AG10803 (cell line): ENCODE data around the gene CDKAL1.

Experiments
- DNase-seq: peaks from one replicate; pipeline ENCODE4 v3.0.0; 2010; ENCODE audit warnings: low read depth
- H3K4me3 ChIP-seq: 2 replicates; pipeline ENCODE4 v1.5.1; 2011; ENCODE audit warnings: mild to moderate bottlenecking, low read length, control low read depth
- TF ChIP-seq, protein P1 (sequence below): conservative IDR thresholded peaks from 2 replicates; pipeline ENCODE4 v1.5.1; 2011; ENCODE audit warnings: mild to moderate bottlenecking, low read length, control low read depth, inconsistent platforms

The CDKAL1 gene

DNA sequence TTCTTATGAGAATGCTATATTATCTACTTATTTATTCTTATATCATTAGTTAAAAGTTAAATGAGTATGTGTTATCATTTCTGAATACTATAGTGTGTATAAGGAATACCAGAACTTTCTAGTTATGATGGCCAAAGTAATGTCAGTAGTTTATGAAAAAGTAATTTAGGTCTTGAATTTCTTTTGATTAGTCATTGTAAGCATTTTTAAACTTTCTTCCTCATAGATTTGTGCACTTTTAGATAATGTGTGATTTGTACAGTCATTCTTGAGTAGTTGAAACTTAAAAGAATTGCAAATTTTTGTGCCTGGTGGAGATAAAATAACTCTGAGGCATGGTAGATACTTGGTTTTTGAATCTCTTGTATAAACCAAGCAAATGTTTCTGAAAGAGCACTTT lies 311.3 kb downstream of the CDKAL1 start:
- TF ChIP-seq, protein P1, sequence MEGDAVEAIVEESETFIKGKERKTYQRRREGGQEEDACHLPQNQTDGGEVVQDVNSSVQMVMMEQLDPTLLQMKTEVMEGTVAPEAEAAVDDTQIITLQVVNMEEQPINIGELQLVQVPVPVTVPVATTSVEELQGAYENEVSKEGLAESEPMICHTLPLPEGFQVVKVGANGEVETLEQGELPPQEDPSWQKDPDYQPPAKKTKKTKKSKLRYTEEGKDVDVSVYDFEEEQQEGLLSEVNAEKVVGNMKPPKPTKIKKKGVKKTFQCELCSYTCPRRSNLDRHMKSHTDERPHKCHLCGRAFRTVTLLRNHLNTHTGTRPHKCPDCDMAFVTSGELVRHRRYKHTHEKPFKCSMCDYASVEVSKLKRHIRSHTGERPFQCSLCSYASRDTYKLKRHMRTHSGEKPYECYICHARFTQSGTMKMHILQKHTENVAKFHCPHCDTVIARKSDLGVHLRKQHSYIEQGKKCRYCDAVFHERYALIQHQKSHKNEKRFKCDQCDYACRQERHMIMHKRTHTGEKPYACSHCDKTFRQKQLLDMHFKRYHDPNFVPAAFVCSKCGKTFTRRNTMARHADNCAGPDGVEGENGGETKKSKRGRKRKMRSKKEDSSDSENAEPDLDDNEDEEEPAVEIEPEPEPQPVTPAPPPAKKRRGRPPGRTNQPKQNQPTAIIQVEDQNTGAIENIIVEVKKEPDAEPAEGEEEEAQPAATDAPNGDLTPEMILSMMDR: no peak
- DNase-seq: no peak
- no peak overlapping the region for H3K4me3 ChIP-seq

DNA sequence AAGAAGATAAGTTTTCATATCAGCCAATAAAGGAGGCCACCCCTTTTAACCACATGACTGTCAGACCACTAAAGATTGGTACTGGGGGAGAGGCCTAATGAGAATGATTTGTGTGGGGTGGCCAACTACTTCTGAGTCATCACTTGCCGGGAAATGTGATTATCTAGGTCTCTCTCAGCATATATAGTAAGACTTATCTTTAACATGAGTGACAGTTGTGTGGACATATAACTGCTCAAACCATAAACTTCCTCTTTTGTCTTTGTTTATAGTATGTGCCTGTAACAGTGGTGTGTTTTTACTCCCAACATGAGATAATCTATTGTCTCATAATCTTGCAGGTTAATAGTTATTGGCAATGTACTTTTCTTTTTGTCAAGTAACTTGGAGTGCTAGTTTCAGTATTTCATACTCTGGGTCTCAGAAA lies 312.4 kb downstream of the CDKAL1 start:
- H3K4me3 ChIP-seq: no peak overlapping the region
- TF ChIP-seq, protein P1: no peak
- DNase-seq: no peak

DNA sequence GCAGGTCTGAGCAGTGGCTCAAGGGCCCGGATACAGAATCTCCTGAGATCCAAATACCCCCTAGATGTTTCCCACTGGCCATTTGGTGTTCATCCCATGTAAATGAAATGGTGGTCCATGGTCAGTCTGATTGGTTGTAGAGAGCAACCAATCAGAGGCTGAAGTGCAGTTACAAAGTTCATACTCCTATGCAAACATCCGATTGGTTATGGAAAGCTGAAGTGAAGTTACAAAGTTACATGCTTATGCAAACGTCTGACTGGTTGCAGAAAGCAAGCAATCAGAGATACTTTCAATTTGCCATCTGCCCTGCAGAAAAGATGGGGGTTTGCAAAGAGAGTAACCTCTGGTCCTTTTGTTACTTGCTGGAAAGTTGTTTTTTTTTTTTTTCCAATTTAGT lies 313.6 kb downstream of the CDKAL1 start:
- H3K4me3 ChIP-seq: no peak overlapping the region
- DNase-seq: no peak
- TF ChIP-seq, protein P1: no peak

DNA sequence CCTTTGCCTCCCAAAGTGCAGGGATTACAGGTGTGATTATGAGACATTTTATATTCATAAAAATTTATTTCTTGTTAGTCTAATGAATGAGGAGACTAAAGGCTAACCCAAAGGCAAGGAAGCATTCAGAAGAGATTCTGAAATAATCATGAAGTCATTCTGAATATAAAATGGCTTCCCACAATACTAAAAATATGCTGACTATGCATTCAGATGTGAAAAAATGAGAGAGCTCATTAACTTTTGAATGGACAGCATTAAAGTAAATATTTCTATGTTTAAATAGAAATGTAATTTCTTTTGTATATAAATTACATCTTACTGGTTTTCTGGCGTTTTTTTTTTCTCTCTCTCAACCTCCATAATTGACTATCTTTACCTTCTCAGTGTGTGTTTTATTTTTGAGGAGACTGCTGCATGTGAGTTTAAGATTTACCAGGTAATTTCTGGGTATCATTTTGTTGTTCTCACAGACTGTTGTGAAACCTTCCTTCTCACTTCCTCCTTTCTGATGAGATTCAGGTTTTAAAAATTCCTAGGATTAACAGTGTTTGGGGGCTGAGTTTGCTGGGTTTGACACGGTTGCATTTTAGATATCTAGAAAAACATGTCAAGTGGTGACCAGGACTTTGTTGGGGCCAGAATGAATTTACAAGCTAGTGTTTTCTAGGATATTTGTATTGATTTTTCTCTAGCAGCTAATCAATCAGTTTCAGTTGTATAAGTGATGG lies 316.6 kb downstream of the CDKAL1 start:
- TF ChIP-seq, protein P1: no peak
- no peak for DNase-seq
- no peak overlapping the region for H3K4me3 ChIP-seq

DNA sequence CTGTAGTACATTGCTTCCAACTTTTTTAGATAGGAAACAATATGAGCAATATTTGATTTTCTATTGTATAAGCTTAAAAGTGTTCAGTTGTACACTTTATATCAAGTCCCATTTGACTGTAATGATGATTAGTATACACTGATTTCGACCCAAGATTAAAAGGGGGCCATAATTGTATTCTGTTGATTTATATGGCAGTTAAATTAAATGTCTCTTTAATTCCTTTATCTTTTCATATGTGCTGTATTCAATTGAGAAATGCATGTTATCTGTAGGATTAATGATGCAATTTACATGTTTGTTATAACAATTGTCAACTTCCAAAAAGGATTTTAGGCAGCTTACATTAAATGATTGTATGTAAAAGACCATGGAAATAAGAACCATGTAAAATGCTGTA lies 317.5 kb downstream of the CDKAL1 start:
- DNase-seq: no peak
- TF ChIP-seq, protein P1: no peak
- no peak overlapping the region for H3K4me3 ChIP-seq

DNA sequence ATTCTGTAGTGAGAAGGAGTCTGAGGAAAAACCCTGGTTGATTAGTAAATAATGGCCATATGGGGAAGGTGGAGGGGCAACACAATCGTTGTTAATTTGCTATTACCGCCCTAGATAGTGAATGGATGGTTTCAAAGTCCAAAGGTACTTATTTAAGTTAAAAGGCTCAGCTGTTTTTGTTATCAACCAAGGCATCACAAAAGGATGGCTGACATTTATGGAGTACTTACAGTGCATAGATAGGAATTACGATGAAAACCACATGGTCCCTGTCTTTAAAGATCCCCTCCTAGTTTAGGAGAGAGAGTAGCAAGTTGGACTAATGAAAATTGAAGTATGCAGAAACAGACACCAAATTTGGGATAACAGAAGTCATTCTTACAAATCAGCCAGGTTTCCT lies 319.6 kb downstream of the CDKAL1 start:
- H3K4me3 ChIP-seq: no peak overlapping the region
- no peak for DNase-seq
- TF ChIP-seq, protein P1: no peak

DNA sequence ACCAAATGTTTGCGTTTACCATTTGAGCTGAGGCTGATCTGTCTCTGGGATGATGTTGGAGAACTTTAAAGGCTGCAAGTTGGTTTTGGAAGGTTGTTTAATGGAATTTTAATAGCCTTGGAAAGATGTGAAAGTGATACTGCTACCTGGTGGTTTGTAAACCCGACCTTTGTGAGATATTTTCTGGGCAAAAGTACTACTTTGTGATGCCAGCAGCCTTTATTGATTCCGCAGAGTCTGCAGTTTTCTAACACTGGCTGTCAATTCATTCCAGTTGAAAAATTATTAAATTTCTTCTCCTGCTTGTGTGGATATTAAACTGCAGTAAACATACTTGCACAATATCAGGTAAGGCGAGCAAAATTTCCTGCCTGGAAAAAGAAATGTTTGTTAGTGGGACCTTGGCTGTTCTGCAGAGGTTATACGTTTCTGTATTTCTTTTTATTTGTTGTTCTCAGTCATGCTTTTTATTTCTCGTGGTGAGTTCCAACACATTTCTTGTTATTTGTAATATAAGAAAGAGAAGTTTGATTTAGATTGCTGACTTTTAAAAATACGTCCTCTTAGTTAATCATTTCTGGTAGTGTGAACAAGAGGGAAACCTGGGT lies 322.5 kb downstream of the CDKAL1 start:
- H3K4me3 ChIP-seq: no peak overlapping the region
- TF ChIP-seq, protein P1: no peak
- no peak for DNase-seq
